Lower leg skin (tissue), 4 donors: ENCODE measurements around the gene SF3B6. TPM values are rescaled to one million over a fixed set of nuclear protein-coding genes. Genes with fewer than 3 reads are reported as not detected.
"Not testable (repeated sequence)": the region's sequence is repeated elsewhere in the genome, so short reads cannot be mapped to it uniquely, and the experiment has no call there.

Source experiments
- DNase-seq, 2 donors: peaks; one replicate each; pipeline ENCODE4 v3.0.0-alpha.2; 2019; ENCODE audit warnings: low spot score in 2 of 2
- H3K4me3 ChIP-seq: fragments of 200-600 bp; sonication (generic); 2 replicates; pipeline ENCODE4 v1.5.1; 2017; ENCODE audit warnings: mild to moderate bottlenecking, low read depth; ENCODE audit not compliant: poor library complexity, severe bottlenecking
- CTCF ChIP-seq, 3 donors: fragments of 450-650 bp; IDR thresholded peaks; one replicate each; pipeline ENCODE4 v1.5.1; 2016; ENCODE audit warnings: antibody characterized with exemption in 3 of 3, mild to moderate bottlenecking in 3 of 3, moderate library complexity in 2 of 3
- POLR2A ChIP-seq, 2 donors: fragments of 450-650 bp; IDR thresholded peaks; one replicate each; pipeline ENCODE4 v1.6.1; 2016 to 2017; ENCODE audit warnings: antibody characterized with exemption in 2 of 2, mild to moderate bottlenecking in 1 of 2, moderate library complexity in 1 of 2
- WGBS, 2 donors: methylation state at CpG; one replicate each; pipeline ENCODE4 v1.1.5; 2018; 5-methylcytosine and 5-hydroxymethylcytosine counted together
- intact Hi-C: fragments of 100-400 bp; cut with DNase I; formaldehyde crosslinking; loops from one replicate; pipeline ENCODE4 v1.15.0; 2023; ENCODE audit warnings: low total_unique reads
- total RNA-seq, 4 donors: library from RNA; depleted of rRNA; stranded (reverse); fragments of >200 nt; gene quantifications; one replicate each; pipeline ENCODE4 v1.1.0, GENCODE V29; 2016

SF3B6 gene
- total RNA-seq, 4 donors from 2014 or later = 81.3 to 90.8 (median 86.5) TPM

GRCh38 chr2:24121066-24121465, 44.9 kb upstream of the SF3B6 start:
- intact Hi-C loops = no loop called here
- TF ChIP-seq POLR2A (IDR thresholded peaks at IDR 0.05) (no peak), CTCF (IDR thresholded peaks at IDR 0.05) (no peak)
- WGBS, 2 donors = 61 to 63% methylated on average over 5 of the region's 5 CpGs
- H3K4me3 ChIP-seq = no peak overlapping the region
- no peak for DNase-seq

GRCh38 chr2:24117902-24118301, 41.8 kb upstream of the SF3B6 start:
- intact Hi-C loops = no loop called here
- H3K4me3 ChIP-seq = no peak overlapping the region
- 77 to 88% methylated on average over 1 of the region's 1 CpG for WGBS, 2 donors
- no peak for DNase-seq
- TF ChIP-seq POLR2A (IDR thresholded peaks at IDR 0.05) (no peak), CTCF (IDR thresholded peaks at IDR 0.05) (no peak)

GRCh38 chr2:24115057-24115456, 38.9 kb upstream of the SF3B6 start:
- intact Hi-C loops = no loop called here
- H3K4me3 ChIP-seq = no peak overlapping the region
- TF ChIP-seq POLR2A (IDR thresholded peaks at IDR 0.05) (no peak), CTCF (IDR thresholded peaks at IDR 0.05) (no peak)
- DNase-seq = no peak
- 43 to 44% methylated on average over 2 of the region's 2 CpGs for WGBS, 2 donors

- intact Hi-C loops = no loop called here
- no peak for TF ChIP-seq POLR2A (IDR thresholded peaks at IDR 0.05)
- TF ChIP-seq CTCF (IDR thresholded peaks at IDR 0.05) = no peak
- H3K4me3 ChIP-seq = no peak overlapping the region
- DNase-seq = no peak
- 70 to 74% methylated on average over 2 of the region's 2 CpGs for WGBS, 2 donors
Measured at GRCh38 chr2:24111407-24111901, 35.3 kb upstream of the SF3B6 start.

- no peak overlapping the region for H3K4me3 ChIP-seq
- no peak for DNase-seq
- WGBS, 2 donors = 71 to 85% methylated on average over 7 of the region's 7 CpGs
- no peak for TF ChIP-seq POLR2A (IDR thresholded peaks at IDR 0.05)
- TF ChIP-seq CTCF (IDR thresholded peaks at IDR 0.05) = no peak
- intact Hi-C loops = no loop called here
Measured at GRCh38 chr2:24110660-24111303, 34.7 kb upstream of the SF3B6 start.

GRCh38 chr2:24109431-24109830, 33.3 kb upstream of the SF3B6 start:
- DNase-seq, intact Hi-C loops, H3K4me3 ChIP-seq: not testable (repeated sequence)
- 95 to 100% methylated on average over 1 of the region's 1 CpG for WGBS, 2 donors
